Stimulated activated CD4-positive, alpha-beta T cell treated with anti-CD3 and anti-CD28 coated beads, Interleukin-15, amount 100 ng/mL, for 48 hours (primary cell): ENCODE measurements around the gene PSMB8.
"Not testable (repeated sequence)": the region's sequence is repeated elsewhere in the genome, so short reads cannot be mapped to it uniquely, and the experiment has no call there.

Experiments used
- DNase-seq, 2 donors: peaks; one replicate each; pipeline ENCODE4 v3.0.0-alpha.2; 2020; ENCODE audit warnings: low read depth in 2 of 2

Gene PSMB8

DNA sequence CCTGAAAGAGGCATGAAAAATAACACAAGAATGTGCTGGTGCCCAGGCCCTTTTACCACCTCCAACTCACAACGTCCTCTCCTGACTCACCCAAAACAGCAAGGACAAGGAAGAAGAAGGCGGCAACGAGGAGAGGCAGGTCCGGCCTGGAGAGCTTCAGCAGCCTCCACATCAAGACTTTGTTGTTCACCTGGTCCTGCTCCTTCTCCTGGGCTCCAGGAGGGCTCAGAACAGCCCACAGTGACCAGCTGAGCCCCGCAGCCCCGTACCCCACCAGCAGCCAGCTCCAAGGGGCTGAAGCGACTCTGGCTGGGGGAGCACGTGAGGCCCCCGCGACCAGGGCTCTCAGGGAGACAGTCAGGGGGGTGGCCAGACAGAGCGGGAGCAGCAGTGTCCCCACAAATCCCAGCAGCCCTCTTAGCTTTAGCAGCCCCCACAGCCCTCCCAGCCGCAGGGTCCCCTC, 6.2 kb downstream of the PSMB8 start:
- DNase-seq, result no peak

- no peak for DNase-seq
Observed at GRCh38 chr6:32836873-32837272, 7.0 kb downstream of the PSMB8 start.

- DNase-seq, result no peak
Observed at GRCh38 chr6:32835167-32835893, 8.5 kb downstream of the PSMB8 start.

DNA sequence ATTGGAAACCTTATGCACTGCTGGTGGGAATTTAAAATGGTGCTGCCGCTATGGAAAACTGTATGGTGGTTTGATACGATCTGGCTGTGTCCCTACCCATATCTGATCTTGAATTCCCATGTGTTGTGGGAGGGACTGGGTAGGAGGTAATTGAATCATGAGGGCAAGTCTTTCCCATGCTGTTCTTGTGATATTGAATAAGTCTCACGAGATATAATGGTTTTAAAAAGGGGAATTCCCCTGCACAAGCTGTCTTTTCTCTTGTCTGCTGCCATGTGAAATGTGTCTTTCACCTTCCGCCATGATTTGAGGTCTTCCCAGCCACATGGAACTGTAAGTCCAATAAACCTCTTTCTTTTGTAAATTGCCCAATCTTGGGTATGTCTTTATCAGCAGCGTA, 10.2 kb downstream of the PSMB8 start:
- DNase-seq, result no peak

GRCh38 chr6:32832535-32832934, 11.3 kb downstream of the PSMB8 start:
- no peak for DNase-seq

DNA sequence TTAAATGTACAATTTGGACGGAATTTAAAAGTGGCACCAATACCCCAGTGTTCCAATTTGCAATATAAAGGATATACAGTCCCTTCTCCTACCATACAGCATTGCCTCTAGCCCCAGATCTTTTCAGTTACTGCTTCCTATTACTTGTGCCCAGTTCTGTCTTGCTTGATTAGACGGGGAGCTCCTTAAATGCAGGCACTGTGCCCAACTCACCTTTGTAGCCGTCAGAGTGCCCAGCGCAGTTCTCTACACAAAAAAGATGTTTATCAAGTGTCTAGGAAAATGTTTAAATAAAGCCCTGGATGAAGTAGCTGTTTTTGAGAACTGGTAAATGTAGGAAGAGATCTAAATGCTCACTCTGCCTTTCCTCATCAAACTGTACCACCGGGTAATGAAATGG, 12.9 kb downstream of the PSMB8 start:
- DNase-seq, result no peak

DNA sequence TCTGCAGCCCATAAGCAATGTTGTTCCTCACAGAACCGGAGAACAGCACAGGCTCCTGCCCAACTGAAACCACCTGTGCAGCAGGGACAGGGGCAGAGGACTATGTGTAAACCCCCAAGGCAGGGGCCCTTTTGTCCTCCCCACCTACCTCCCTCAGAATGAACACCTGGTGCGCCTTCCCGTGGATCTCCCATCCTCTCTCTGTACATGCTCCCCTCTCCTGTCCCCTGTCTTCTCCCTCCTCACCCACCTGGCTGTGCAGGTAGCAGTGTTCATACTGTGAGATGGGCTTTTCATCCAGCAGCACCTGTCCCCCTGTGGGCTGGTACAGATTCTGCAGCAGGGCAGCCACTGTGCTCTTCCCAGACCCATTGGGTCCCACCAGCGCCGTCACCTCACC, 13.8 kb downstream of the PSMB8 start:
- DNase-seq, result no peak

DNA sequence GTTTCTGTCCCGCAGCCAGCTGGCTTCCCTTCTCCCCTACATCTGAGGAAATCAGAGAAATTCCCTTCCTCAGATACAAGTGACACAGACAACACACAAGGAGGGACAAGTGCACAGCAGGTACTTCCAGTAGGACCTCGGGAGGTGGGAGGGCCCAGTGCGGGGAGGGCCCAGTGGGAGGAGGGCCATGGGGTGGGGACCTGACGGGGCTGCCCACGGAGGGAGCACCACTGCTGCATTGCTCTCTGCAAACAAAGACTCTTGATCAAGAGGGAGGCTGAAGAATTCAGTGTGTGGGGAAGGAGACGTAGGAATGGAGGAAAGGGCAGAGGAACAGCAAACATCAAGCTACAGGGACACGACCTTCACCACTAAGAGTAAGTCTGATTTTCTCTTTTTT, 14.4 kb downstream of the PSMB8 start:
- no peak for DNase-seq

DNA sequence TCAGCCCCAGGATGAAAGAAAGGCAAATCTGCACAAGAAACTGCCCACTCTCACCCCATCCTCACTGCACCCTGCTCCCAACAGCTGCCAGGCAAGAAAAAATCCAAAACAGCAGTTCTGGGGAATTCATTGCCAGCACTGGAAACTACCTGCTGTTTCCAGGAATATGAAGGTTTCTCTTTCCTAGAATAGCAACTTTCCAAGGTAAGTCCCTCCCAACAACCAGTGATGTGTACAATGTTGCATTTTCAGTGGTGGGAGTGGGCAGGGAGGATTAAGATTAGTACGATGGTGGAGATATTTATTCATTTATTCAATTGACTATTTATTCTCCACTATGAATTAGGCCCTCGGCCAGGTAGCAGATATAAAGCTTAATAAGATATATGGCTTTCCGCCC, 16.8 kb downstream of the PSMB8 start:
- DNase-seq, result no peak

GRCh38 chr6:32825966-32826365, 17.9 kb downstream of the PSMB8 start:
- no peak for DNase-seq

DNA sequence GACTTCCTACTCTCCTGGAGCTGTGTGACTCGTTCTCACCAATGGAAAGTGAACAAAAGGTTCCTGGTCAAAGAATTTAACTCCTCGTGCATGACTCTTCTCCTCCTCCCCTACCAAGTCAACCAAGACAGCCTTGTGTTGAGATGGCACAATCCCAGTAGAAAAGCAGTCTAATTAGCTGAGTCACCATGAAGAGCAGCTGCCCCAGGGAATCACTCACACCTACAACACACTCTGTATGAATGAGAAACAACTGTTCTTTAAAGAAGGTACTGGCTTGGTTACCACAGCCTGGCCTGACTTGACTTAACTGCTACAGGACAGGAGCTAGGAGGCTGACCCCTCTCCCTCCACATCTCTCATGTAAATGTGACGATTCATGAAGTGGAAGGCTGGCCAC, 24.1 kb downstream of the PSMB8 start:
- DNase-seq, result no peak

- DNase-seq, result no peak
Observed at GRCh38 chr6:32818867-32819266, 25.0 kb downstream of the PSMB8 start.

- no peak for DNase-seq
Observed at GRCh38 chr6:32816746-32817204, 27.1 kb downstream of the PSMB8 start, which contains the start of gene HLA-DOB. TSS of gene HLA-DOB (minus strand) at chr6:32817002. CDS start at chr6:32816951, 51 bp downstream.

DNA sequence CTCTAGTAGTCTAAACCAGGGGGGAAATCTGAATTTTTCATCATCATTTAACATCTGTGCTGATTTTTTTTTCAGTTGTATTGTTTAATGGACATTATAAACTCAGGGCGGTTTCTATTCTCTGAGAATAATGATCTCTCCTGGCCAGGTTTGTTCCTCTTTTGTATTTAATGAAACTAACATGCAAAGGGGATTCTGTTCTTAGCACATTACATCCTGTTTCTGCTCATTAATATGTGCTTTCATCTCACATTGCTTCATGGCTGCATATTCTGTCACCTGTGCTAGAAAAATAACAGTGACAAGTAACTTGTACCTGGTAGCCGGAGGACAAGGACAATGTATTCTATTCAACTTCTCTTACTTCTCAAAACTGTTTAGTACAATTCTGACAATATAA, 27.9 kb downstream of the PSMB8 start:
- no peak for DNase-seq

DNA sequence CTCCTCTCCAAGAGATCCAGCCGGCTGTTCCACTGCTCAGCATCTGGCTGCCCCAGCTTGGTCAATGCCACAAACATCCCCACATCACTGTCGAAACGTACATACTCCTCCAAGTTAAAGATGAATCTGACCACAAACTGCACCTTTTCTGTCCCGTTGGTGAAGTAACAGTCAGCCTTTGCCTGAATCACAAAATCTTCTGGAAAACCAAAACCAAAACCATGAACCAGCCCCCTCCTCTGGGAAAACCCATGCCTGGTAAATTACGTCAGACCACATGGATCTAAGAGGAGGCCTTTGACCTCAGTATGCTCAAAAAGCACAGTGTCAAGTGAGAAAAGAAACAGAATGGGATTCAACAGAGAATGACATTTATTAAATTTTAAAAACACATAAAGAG, 28.7 kb downstream of the PSMB8 start:
- DNase-seq, result no peak

- no peak for DNase-seq
Observed at GRCh38 chr6:32814145-32814544, 29.7 kb downstream of the PSMB8 start.

DNA sequence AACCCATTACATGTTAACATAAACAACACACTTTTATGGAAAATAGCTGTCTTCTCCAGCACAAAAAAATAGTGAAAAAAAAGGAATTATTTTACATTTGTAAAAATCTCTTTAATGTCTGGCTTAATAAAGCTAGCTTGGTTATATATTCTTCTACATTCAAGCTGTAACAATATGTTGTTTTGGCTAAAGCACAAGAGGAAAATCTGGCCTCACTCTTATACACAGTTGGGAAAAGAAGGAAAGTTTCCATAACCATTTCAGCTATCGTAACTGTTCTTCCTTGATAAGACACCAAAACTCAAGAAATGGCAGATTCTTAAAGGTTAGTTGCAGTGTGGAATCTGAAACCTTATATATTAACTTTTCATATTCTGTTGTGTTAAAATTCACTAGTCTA, 34.7 kb downstream of the PSMB8 start:
- DNase-seq, result no peak

GRCh38 chr6:32807020-32807580, 36.7 kb downstream of the PSMB8 start:
- no peak for DNase-seq

GRCh38 chr6:32805404-32805803, 38.4 kb downstream of the PSMB8 start:
- DNase-seq, result not testable (repeated sequence)

DNA sequence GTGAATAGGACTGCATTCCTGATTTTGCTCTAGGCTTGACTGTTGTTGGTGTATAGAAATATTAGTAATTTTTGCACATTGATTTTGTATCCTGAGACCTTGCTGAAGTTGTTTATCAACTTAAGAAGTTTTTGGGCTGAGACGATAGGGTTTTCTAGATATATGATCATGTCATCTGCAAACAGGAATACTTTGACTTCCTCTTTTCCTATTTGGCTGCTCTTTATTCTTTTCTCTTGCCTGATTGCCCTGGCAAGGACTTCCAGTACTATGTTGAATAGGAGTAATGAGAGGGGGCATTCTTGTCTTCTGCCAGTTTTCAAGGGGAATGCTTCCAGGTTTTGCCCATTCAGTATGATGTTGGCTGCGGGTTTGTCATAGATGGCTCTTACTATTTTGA, 40.4 kb downstream of the PSMB8 start:
- no peak for DNase-seq

- no peak for DNase-seq
Observed at GRCh38 chr6:32799740-32800139, 44.1 kb downstream of the PSMB8 start.

DNA sequence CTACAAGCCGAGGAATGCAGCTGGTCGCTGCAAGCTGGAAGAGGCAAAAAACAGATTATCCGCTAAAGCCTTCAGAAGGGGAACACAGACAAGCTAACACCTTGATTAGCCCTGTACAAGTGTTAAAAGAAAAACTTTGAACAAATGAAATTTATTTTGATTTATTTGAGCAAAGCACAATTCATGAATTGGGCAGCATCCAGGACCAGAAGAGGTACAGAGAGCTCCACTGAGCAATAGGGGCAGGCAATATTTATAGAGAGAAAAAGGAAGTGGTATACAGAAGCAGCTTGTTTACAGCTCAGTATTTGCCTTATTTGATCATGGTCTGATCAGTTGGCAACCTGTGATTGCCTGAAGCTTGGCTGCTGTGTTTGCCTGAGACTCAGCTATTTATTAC, 44.7 kb downstream of the PSMB8 start:
- DNase-seq, result no peak
